AG09309 (cell line): ENCODE measurements around the gene TPPP2.
"Not testable (repeated sequence)": the region's sequence is repeated elsewhere in the genome, so short reads cannot be mapped to it uniquely, and the experiment has no call there.

Source experiments
- DNase-seq: peaks from one replicate; pipeline ENCODE4 v3.0.0-alpha.2; 2010; ENCODE audit warnings: low read depth
- H3K4me3 ChIP-seq: 2 replicates; pipeline ENCODE4 v1.5.1; 2011; ENCODE audit warnings: mild to moderate bottlenecking, low read depth, low read length, moderate library complexity; ENCODE audit not compliant: control insufficient read depth
- CTCF ChIP-seq: IDR thresholded peaks from 2 replicates; pipeline ENCODE4 v1.5.1; 2011; ENCODE audit warnings: mild to moderate bottlenecking, low read depth, low read length, inconsistent platforms; ENCODE audit not compliant: insufficient read depth, control insufficient read depth; ENCODE audit errors: missing control alignments

TPPP2 gene

GRCh38 chr14:20999591-20999990, 30.4 kb upstream of the TPPP2 start:
- TF ChIP-seq CTCF = no peak
- H3K4me3 ChIP-seq = no peak overlapping the region
- DNase-seq = no peak

GRCh38 chr14:21001218-21001617, 28.8 kb upstream of the TPPP2 start:
- H3K4me3 ChIP-seq = no peak overlapping the region
- DNase-seq = no peak
- TF ChIP-seq CTCF = no peak

GRCh38 chr14:21003788-21004346, 26.1 kb upstream of the TPPP2 start:
- H3K4me3 ChIP-seq = no peak overlapping the region
- DNase-seq = no peak
- TF ChIP-seq CTCF = no peak

GRCh38 chr14:21009721-21010120, 20.3 kb upstream of the TPPP2 start:
- not testable (repeated sequence) for H3K4me3 ChIP-seq, DNase-seq

GRCh38 chr14:21011136-21011535, 18.9 kb upstream of the TPPP2 start:
- H3K4me3 ChIP-seq = no peak overlapping the region
- DNase-seq = no peak
- no peak for TF ChIP-seq CTCF

GRCh38 chr14:21014761-21015190, 15.2 kb upstream of the TPPP2 start:
- H3K4me3 ChIP-seq = no peak overlapping the region
- TF ChIP-seq CTCF = peak; percentile 95
- peak; percentile 40 for DNase-seq

GRCh38 chr14:21015312-21015711, 14.7 kb upstream of the TPPP2 start:
- DNase-seq = no peak
- TF ChIP-seq CTCF = no peak
- H3K4me3 ChIP-seq = no peak overlapping the region
